ENCODE data around the gene CDK16.

The CDK16 gene

GRCh38 chrX:47185241-47185640, 33.2 kb upstream of the CDK16 start:
- no peak overlapping the region for H3K27ac ChIP-seq
- TF ChIP-seq CTCF (IDR thresholded peaks at IDR 0.05) (no peak), ZFX (IDR thresholded peaks at IDR 0.05; ENCODE audit: borderline replicate concordance) (no peak)

DNA sequence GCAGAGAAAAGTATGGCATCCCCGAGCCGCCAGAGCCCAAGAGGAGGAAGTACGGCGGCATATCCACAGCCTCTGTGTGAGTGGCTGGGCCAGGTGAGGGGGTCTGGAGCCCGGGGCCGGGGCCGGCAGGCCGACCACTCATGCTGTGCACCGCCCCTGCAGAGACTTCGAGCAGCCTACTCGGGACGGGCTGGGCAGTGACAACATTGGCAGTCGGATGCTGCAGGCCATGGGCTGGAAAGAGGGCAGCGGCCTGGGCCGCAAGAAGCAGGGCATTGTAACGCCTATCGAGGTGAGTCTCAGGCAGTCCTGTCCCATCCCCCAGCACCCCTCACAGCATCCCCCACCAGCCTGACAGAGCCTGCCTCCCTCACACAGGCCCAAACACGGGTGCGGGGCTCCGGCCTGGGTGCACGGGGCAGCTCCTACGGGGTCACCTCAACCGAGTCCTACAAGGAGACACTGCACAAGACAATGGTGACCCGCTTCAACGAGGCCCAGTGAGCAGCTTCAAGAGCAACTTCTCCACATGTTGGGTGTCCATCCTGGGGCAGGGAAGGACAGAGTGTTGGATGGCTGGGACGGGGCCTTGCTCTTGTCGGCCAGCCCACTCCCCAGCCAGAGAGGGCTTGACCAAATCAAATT, 32.3 kb upstream of the CDK16 start:
- TF ChIP-seq ZFX (IDR thresholded peaks at IDR 0.05; ENCODE audit: borderline replicate concordance) (no peak), CTCF (IDR thresholded peaks at IDR 0.05) (no peak)

DNA sequence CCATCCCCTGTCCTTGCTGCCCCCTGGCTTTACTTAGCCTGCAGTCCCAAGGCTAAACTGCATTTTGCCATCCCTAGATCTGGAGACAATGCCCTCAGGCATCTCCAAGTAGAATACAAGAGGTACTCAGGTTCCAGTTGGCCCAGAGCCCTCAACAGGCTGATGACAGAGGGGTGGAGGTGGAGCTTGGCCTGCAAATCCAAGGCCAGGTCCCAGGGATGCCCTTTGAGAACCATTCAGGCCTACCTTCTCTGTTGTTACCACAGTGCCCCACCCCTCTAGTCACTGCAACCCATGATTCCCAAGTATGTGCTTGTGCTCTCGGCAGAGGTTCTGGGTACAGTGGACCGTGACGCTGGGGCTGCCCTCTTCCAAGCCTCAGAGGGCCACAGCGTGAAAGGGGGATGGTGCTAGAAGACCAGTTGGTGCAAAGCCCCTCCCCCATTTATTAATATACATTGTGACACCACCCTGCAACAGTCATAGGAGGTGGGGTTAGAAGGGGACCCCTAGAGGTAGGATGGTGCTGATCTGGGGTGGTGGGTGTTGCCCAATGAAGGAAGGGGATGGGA, 31.3 kb upstream of the CDK16 start:
- H3K27ac ChIP-seq = no peak overlapping the region
- TF ChIP-seq ZFX (IDR thresholded peaks at IDR 0.05; ENCODE audit: borderline replicate concordance) (no peak), CTCF (IDR thresholded peaks at IDR 0.05) (no peak)

More for the DNA sequence above, 32.3 kb upstream of the CDK16 start:
- H3K27ac ChIP-seq = no peak overlapping the region

- TF ChIP-seq CTCF (IDR thresholded peaks at IDR 0.05) (no peak), ZFX (IDR thresholded peaks at IDR 0.05; ENCODE audit: borderline replicate concordance) (no peak)
- no peak overlapping the region for H3K27ac ChIP-seq
Measured at GRCh38 chrX:47189906-47190305, 28.6 kb upstream of the CDK16 start.

GRCh38 chrX:47190445-47191269, 27.8 kb upstream of the CDK16 start:
- peak overlapping the region; percentile 73 for H3K27ac ChIP-seq
- no peak for TF ChIP-seq ZFX (IDR thresholded peaks at IDR 0.05; ENCODE audit: borderline replicate concordance)
- TF ChIP-seq CTCF (IDR thresholded peaks at IDR 0.05) = no peak

GRCh38 chrX:47191331-47191730, 27.1 kb upstream of the CDK16 start:
- TF ChIP-seq ZFX (IDR thresholded peaks at IDR 0.05; ENCODE audit: borderline replicate concordance) (no peak), CTCF (IDR thresholded peaks at IDR 0.05) (no peak)
- H3K27ac ChIP-seq = peak overlapping the region; percentile 73
